ENCODE measurements around the gene MCL1. TPM values are rescaled to one million over a fixed set of nuclear protein-coding genes. Genes with fewer than 3 reads are reported as not detected.

The MCL1 gene
- total and polyA plus RNA-seq, 10 of the 15 experiments (the other 5 are each of a cell fraction or from before 2014, with no cell fraction given), result 18.1 to 148 (median 86.4) TPM

DNA sequence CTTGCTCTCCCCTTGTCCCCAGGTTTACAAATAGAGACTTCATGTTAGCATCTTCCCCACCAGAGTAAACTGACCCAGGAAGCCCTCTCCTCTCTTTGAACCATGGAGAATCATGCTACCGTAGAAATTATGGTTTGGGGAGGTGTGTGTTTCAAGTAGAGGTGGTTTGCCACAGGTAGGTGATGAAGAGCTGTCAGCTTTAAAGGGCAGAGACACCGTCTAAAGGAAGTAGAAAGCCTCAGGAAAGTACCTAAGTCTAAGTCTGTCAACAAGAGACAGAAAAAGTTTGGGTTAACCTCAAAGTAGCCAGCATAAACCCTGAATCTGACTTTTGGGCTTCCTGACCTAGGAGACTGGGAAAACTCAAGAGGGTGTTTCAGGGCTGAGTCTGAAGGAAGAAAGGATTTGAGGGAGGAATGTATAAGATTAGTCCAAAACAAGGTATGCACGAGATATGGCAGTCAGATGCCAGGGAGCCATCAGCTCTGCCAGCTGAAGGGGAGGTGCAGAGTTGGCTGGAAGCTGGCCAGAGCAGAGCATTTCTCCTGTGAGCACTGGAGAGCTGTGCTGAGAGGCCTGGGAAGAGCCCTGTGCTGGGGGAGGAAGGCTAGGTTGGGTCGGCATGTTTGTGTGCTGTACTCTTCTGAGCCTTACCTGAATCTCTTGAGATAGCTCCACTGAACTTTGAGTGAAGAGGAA is 15.9 kb downstream of the MCL1 start (continued):
- TF ChIP-seq, protein P1, sequence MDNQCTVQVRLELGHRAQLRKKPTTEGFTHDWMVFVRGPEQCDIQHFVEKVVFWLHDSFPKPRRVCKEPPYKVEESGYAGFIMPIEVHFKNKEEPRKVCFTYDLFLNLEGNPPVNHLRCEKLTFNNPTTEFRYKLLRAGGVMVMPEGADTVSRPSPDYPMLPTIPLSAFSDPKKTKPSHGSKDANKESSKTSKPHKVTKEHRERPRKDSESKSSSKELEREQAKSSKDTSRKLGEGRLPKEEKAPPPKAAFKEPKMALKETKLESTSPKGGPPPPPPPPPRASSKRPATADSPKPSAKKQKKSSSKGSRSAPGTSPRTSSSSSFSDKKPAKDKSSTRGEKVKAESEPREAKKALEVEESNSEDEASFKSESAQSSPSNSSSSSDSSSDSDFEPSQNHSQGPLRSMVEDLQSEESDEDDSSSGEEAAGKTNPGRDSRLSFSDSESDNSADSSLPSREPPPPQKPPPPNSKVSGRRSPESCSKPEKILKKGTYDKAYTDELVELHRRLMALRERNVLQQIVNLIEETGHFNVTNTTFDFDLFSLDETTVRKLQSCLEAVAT (IDR thresholded peaks at IDR 0.05), result peak; percentile 46; the same call in 1 of the 2 replicates
- TF ChIP-seq ZSCAN29 (IDR thresholded peaks at IDR 0.05) (no peak), TAF1 (IDR thresholded peaks at IDR 0.05; ENCODE audit: borderline replicate concordance, low read depth, low read length) (no peak), HDGF (IDR thresholded peaks at IDR 0.05) (peak; percentile 86)

DNA sequence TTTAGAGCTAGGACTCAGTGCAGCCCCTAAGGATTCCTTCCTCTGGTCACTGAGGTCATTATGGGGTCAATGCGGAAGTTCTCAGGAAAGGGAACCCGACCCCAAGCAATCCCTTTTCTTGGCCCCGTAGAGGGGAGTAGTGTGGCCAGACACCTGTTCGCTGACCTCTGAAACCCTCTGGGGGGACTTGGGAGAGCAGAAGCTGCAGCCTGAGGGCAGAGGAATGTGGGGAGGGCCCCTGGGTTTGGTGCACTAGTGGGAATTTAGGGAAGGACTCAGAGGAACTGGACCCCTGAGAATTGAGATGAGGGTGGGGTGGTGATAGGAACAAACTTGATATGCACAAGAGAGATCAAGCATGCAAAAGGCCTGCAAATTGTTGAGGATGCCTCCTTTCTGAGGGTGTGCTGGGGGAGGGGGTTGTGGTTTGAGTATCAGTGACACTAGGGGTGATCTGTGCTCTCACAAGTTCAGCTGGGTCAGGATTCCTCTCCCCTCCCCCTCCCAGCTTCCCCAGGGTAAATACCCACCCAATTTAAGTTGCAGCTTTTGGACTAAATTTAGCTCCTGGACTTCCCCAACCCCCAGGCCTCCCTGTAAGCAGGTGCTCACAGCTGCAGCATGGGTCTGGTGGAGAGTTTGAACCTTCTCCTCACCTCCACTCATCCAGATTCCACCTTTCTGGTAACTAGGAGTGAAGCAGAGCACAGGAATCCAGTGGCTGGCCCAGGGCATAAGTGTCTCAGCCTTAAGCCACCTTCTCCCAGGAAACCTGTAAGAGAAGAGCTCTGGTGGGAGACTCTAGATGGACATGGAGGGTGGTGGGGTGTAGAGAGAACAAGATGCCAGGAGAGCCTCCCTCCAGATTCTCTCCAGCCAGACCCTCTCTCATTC is 16.7 kb downstream of the MCL1 start:
- Histone ChIP-seq H3K9ac (ENCODE audit: control insufficient read depth, insufficient read depth, low read length) (peak overlapping the region; percentile 98), H3K27ac (ENCODE audit: control insufficient read depth, insufficient read depth) (peak overlapping the region; percentile 98), H4K20me1 (ENCODE audit: control insufficient read depth, insufficient read depth) (no peaks in the 10 kb centered on the region), H3K36me3 (ENCODE audit: control insufficient read depth in 2 of 2, insufficient read depth in 2 of 2, low read length in 1 of 2) (no peaks in the 10 kb centered on the region), H3K79me2 (ENCODE audit: control insufficient read depth, insufficient read depth, low read length) (peaks cover 45% of the 10 kb centered on the region), H3K4me3 (peak overlapping the region; percentile 80), H3K4me1 (ENCODE audit: control insufficient read depth, insufficient read depth, low read length) (peaks cover 43% of the 10 kb centered on the region), H2AFZ (ENCODE audit: control insufficient read depth, low read depth, low read length) (no peak overlapping the region), H3K27me3 (replicated peaks in 1 of 2; ENCODE audit: control insufficient read depth in 2 of 2, insufficient read depth in 2 of 2, low read length in 1 of 2) (no peaks in the 10 kb centered on the region), H3K4me2 (ENCODE audit: control insufficient read depth, insufficient read depth) (peak overlapping the region; percentile 97), H3K9me3 (replicated peaks; ENCODE audit: control insufficient read depth, insufficient read depth, low read length) (no peaks in the 10 kb centered on the region)
- FAIRE-seq (peak; percentile 91), ATAC-seq (peak; percentile 47), DNase-seq (ENCODE audit: low read depth, low spot score) (peak; percentile 97)
- CTCF ChIA-PET, result interaction anchor here (1.2 to 13.7 kb wide), 10 partner anchors 13 to 434 kb away, joined by 4 to 390 read pairs (median 10); partner anchors contain the start of genes CTSS, ENSA, GOLPH3L and MCL1
- POLR2A ChIA-PET, result interaction anchor here (0.5 to 11.4 kb wide), 11 partner anchors 8 to 624 kb away, joined by 3 to 324 read pairs (median 8); partner anchors contain the start of genes ENSA, GOLPH3L and MCL1
- in situ Hi-C loops (cut with MboI) (no loop called here), intact Hi-C loops (cut with micrococcal nuclease; ENCODE audit: unreplicated experiment) (loop anchor here (1.0 to 5.0 kb wide), 8 partner anchors 13 to 415 kb away; partner anchors contain the start of genes ENSA, GOLPH3L, MCL1 and SETDB1)
- SMC1A ChIA-PET (ENCODE audit: uncharacterized antibody, unreplicated experiment), result interaction anchor here (0.6 to 12.5 kb wide), 13 partner anchors 14 to 360 kb away, joined by 3 to 388 read pairs (median 3); partner anchors contain the start of genes ENSA and MCL1
- RAD21 ChIA-PET (ENCODE audit: unreplicated experiment), result interaction anchor here (0.5 to 12.1 kb wide), 19 partner anchors 14 to 495 kb away, joined by 3 to 387 read pairs (median 5); partner anchors contain the start of genes CTSS, ENSA, FALEC and GOLPH3L
- no TSS peak for BruUV-seq (replicated peaks)
- 1% methylated on average over 4 of the region's 4 CpGs for WGBS (ENCODE audit: insufficient coverage, insufficient replicate concordance, low lambda C conversion rate, missing lambda C conversion rate)
- TF ChIP-seq HCFC1 (IDR thresholded peaks at IDR 0.05; ENCODE audit: low read length) (no peak; the same call in 1 of the 2 replicates), CHD4 (IDR thresholded peaks at IDR 0.05) (no peak), BCL11A (IDR thresholded peaks at IDR 0.05; ENCODE audit: low read depth, low read length) (peak; percentile 96), NR2F1 (conservative IDR thresholded peaks at IDR 0.05) (peak; percentile 100), MXI1 (IDR thresholded peaks at IDR 0.05; ENCODE audit: low read depth, low read length) (peak; percentile 83), KAT2A (conservative IDR thresholded peaks at IDR 0.05; ENCODE audit: control insufficient read depth, low read depth, low read length) (no peak), FOS (IDR thresholded peaks at IDR 0.05; ENCODE audit: borderline replicate concordance, extremely low read depth, insufficient read length) (no peak), SIN3A (IDR thresholded peaks at IDR 0.05; ENCODE audit: low read depth, low read length) (no peak; the same call in 1 of the 2 replicates), DPF2 (IDR thresholded peaks at IDR 0.05) (no peak; the same call in 1 of the 2 replicates), EP300 (IDR thresholded peaks at IDR 0.05; ENCODE audit: borderline replicate concordance in 1 of 2, control insufficient read depth in 1 of 2, low read depth in 2 of 2, low read length in 2 of 2) (peak; percentile 94 to 98; a peak in 3 of 4 replicates), RCOR1 (conservative IDR thresholded peaks at IDR 0.05; ENCODE audit: low read depth, low read length) (peak; percentile 80; the same call in 1 of the 2 replicates), CBX3 (IDR thresholded peaks at IDR 0.05; ENCODE audit: borderline replicate concordance, low read depth) (no peak)
- TF ChIP-seq, protein P2, sequence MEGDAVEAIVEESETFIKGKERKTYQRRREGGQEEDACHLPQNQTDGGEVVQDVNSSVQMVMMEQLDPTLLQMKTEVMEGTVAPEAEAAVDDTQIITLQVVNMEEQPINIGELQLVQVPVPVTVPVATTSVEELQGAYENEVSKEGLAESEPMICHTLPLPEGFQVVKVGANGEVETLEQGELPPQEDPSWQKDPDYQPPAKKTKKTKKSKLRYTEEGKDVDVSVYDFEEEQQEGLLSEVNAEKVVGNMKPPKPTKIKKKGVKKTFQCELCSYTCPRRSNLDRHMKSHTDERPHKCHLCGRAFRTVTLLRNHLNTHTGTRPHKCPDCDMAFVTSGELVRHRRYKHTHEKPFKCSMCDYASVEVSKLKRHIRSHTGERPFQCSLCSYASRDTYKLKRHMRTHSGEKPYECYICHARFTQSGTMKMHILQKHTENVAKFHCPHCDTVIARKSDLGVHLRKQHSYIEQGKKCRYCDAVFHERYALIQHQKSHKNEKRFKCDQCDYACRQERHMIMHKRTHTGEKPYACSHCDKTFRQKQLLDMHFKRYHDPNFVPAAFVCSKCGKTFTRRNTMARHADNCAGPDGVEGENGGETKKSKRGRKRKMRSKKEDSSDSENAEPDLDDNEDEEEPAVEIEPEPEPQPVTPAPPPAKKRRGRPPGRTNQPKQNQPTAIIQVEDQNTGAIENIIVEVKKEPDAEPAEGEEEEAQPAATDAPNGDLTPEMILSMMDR (IDR thresholded peaks at IDR 0.05 in 2 of 3, conservative IDR thresholded peaks at IDR 0.05 in 1 of 3; ENCODE audit: control insufficient read depth in 2 of 3, extremely low read depth in 1 of 3, insufficient read depth in 1 of 3, low read depth in 3 of 3, low read length in 3 of 3), result no peak
